ENCODE data around the gene PACRG.

DNA sequence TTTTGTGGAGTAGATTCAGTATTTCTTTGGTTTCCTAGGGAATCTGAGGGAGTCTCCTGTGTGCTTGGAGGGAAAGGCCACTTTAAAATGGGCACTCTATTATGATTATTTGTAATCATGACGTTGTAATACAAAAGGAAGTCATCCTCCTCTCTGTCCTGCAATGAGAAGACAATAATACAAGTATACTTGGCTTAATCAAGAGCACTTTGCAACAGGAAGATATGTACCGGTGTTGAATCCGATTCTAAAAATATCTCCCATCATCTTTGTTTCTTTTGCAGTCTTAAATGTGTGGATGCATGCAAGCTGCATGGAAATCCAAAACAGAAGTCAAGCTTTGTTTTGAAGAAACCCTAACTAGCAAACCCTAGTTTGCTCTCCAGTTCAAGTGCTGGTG is 592.6 kb downstream of the PACRG start:
- TF ChIP-seq ZKSCAN8 (CRISPR knock-in tag; IDR thresholded peaks at IDR 0.05; ENCODE audit: borderline replicate concordance): no peak
- TF ChIP-seq, protein P1, sequence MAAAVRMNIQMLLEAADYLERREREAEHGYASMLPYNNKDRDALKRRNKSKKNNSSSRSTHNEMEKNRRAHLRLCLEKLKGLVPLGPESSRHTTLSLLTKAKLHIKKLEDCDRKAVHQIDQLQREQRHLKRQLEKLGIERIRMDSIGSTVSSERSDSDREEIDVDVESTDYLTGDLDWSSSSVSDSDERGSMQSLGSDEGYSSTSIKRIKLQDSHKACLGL (CRISPR knock-in tag; IDR thresholded peaks at IDR 0.05): no peak
- TF ChIP-seq, protein P2, sequence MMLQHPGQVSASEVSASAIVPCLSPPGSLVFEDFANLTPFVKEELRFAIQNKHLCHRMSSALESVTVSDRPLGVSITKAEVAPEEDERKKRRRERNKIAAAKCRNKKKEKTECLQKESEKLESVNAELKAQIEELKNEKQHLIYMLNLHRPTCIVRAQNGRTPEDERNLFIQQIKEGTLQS (CRISPR knock-in tag; IDR thresholded peaks at IDR 0.05): no peak
- TF ChIP-seq, protein P3, sequence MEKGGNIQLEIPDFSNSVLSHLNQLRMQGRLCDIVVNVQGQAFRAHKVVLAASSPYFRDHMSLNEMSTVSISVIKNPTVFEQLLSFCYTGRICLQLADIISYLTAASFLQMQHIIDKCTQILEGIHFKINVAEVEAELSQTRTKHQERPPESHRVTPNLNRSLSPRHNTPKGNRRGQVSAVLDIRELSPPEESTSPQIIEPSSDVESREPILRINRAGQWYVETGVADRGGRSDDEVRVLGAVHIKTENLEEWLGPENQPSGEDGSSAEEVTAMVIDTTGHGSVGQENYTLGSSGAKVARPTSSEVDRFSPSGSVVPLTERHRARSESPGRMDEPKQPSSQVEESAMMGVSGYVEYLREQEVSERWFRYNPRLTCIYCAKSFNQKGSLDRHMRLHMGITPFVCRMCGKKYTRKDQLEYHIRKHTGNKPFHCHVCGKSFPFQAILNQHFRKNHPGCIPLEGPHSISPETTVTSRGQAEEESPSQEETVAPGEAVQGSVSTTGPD (CRISPR knock-in tag; IDR thresholded peaks at IDR 0.05): no peak
- no peak for TF ChIP-seq CREB1 (IDR thresholded peaks at IDR 0.05)
- no peak for TF ChIP-seq CREB1 (CRISPR knock-in tag; IDR thresholded peaks at IDR 0.05)
- TF ChIP-seq TCF7 (IDR thresholded peaks at IDR 0.05; ENCODE audit: low read depth): no peak
- TF ChIP-seq TBL1XR1 (IDR thresholded peaks at IDR 0.05; ENCODE audit: borderline replicate concordance, low read length, partially characterized antibody): no peak
- TF ChIP-seq, protein P4, sequence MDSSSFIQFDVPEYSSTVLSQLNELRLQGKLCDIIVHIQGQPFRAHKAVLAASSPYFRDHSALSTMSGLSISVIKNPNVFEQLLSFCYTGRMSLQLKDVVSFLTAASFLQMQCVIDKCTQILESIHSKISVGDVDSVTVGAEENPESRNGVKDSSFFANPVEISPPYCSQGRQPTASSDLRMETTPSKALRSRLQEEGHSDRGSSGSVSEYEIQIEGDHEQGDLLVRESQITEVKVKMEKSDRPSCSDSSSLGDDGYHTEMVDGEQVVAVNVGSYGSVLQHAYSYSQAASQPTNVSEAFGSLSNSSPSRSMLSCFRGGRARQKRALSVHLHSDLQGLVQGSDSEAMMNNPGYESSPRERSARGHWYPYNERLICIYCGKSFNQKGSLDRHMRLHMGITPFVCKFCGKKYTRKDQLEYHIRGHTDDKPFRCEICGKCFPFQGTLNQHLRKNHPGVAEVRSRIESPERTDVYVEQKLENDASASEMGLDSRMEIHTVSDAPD (CRISPR knock-in tag; IDR thresholded peaks at IDR 0.05): no peak
- no peak for TF ChIP-seq RBFOX2 (IDR thresholded peaks at IDR 0.05; ENCODE audit: low read depth, low read length)
